Esophagus squamous epithelium (tissue), 5 donors: ENCODE measurements around the gene ITGA11. TPM values are rescaled to one million over a fixed set of nuclear protein-coding genes. Genes with fewer than 3 reads are reported as not detected.

Experiments used
- DNase-seq: peaks from one replicate; lab custom pipeline; 2025; lab: John Stamatoyannopoulos, UW
- H3K27ac ChIP-seq, 4 donors: fragments of 200-600 bp; sonication (generic); one replicate each; pipeline ENCODE4 v1.5.1; 2016 to 2019; ENCODE audit warnings: mild to moderate bottlenecking in 1 of 4
- H3K27me3 ChIP-seq, 4 donors: fragments of 200-600 bp; sonication (generic); 1 replicate in 3 of 4; 2 replicates in 1 of 4; pipeline versions ENCODE4 v1.5.1 to v1.6.0; 2017 to 2021; ENCODE audit warnings: antibody characterized with exemption in 1 of 4
- H3K36me3 ChIP-seq, 3 donors: fragments of 200-600 bp; sonication (generic); one replicate each; pipeline ENCODE4 v1.5.1; 2016 to 2019
- H3K4me1 ChIP-seq, 3 donors: fragments of 200-600 bp; sonication (generic); one replicate each; pipeline ENCODE4 v1.5.1; 2017 to 2019
- H3K4me3 ChIP-seq, 4 donors: fragments of 200-600 bp; sonication (generic); 1 replicate in 3 of 4; 2 replicates in 1 of 4; pipeline ENCODE4 v1.5.1; 2016 to 2019; ENCODE audit warnings: mild to moderate bottlenecking in 2 of 4, moderate library complexity in 1 of 4
- H3K9me3 ChIP-seq, 3 donors: fragments of 200-600 bp; sonication (generic); one replicate each; pipeline ENCODE4 v1.5.1; 2016 to 2019
- POLR2A ChIP-seq, 4 donors: fragments of 450-650 bp; IDR thresholded peaks; one replicate each; pipeline ENCODE4 v1.6.1; 2017; ENCODE audit warnings: antibody characterized with exemption in 4 of 4, mild to moderate bottlenecking in 4 of 4, moderate library complexity in 3 of 4
- WGBS, 2 donors: methylation state at CpG; one replicate each; pipeline ENCODE4 v1.1.5; 2018; 5-methylcytosine and 5-hydroxymethylcytosine counted together
- intact Hi-C: fragments of 100-400 bp; cut with DNase I; formaldehyde crosslinking; loops from one replicate; pipeline ENCODE4 v1.15.0; 2022
- total RNA-seq, 4 donors: library from RNA; depleted of rRNA; stranded (reverse); fragments of >200 nt; gene quantifications; one replicate each; pipeline ENCODE4 v1.1.0, GENCODE V29; 2016
- TF ChIP-seq, protein P1 (sequence below), 6 experiments: fragments of 450-650 bp in 4 of 6; fragments of 200-600 bp in 2 of 6; sonication (generic) in 2 of 6; IDR thresholded peaks; one replicate each; pipeline ENCODE4 v1.5.1; 2016 to 2019; ENCODE audit warnings: antibody characterized with exemption in 6 of 6, mild to moderate bottlenecking in 4 of 6, moderate library complexity in 4 of 6
- donor health status: DM: yes; HTN: yes; CAD: no.

The ITGA11 gene
- total RNA-seq, 4 donors from 2014 or later = 0.19 to 2.9 (median 0.81) TPM

DNA sequence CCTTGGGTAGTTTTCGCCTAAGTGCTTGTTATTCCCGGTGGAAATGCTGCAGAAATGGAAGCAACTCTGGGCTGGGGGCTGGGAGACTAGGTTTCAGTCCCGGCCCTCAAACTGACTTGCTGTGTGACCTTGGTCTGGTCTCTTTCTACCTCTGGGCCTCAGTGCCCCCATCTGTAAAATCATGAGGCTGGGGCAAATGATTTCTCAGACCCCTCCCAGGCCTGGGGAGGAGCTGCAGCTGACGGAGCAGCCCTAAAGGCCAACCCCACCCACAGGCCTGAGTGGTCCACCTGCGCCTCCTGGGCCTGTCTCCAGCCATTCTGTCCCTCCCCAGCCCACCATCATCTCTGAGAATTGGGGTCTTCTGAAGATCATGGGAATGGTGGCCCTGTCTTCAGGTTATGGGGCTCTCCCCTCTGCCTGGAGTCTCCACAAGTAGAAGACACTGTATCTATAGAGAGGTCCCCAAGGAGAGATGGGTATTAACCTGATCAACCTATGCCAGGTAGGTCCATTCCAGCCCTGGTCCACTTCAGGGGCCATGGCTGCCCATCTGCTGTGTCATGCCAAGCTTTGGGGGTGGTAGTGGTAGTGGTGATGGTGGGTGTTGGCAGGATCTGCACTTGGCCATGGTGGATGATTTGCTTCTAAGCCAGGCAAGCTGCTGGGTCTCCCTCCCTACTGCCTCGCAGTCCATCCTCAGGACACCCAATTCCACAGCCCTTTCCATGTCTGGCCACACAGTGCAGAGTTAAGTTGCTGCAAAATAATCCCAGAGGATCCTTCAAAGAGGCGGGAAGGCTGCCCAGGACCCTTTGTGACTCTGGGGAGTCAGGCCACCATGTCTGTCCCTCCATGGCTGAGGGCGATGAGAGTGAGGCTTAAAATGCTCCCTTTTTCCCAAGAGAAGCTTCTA, 46.0 kb downstream of the ITGA11 start:
- Histone ChIP-seq H3K36me3 (no peaks in the 10 kb centered on the region), H3K4me1 (peaks cover 0 to 5% (median 0%) of the 10 kb centered on the region in 3 donors), H3K27ac (no peak overlapping the region), H3K4me3 (no peak overlapping the region), H3K27me3 (peaks cover 0 to 44% (median 0%) of the 10 kb centered on the region in 4 donors), H3K9me3 (no peaks in the 10 kb centered on the region)
- DNase-seq = no peak
- intact Hi-C loops = loop anchor here (10.0 kb wide), 1 partner anchor 131 kb away; no protein-coding TSS in a partner anchor
- TF ChIP-seq POLR2A (IDR thresholded peaks at IDR 0.05) = no peak
- TF ChIP-seq, protein P1, sequence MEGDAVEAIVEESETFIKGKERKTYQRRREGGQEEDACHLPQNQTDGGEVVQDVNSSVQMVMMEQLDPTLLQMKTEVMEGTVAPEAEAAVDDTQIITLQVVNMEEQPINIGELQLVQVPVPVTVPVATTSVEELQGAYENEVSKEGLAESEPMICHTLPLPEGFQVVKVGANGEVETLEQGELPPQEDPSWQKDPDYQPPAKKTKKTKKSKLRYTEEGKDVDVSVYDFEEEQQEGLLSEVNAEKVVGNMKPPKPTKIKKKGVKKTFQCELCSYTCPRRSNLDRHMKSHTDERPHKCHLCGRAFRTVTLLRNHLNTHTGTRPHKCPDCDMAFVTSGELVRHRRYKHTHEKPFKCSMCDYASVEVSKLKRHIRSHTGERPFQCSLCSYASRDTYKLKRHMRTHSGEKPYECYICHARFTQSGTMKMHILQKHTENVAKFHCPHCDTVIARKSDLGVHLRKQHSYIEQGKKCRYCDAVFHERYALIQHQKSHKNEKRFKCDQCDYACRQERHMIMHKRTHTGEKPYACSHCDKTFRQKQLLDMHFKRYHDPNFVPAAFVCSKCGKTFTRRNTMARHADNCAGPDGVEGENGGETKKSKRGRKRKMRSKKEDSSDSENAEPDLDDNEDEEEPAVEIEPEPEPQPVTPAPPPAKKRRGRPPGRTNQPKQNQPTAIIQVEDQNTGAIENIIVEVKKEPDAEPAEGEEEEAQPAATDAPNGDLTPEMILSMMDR (IDR thresholded peaks at IDR 0.05) = no peak
- 80 to 97% methylated on average over 4 to 5 of the region's 8 CpGs for WGBS, 2 donors

DNA sequence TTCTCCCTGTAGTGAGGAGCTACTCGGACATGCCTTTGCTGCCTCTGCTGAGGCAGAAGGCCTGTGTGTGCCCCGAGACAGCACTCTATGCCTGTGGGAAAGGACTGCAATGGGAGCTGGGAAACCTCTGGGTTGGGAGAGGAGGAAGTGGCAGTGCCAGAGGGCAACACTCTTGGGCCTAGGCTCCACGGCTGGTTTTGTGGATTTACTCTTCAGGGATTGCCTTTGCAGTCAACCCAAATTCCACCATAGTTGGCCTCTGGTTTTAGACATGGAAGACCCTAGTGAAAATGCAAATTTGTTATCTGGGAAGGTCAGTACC, 46.8 kb downstream of the ITGA11 start:
- H3K4me3 ChIP-seq = no peak overlapping the region
- TF ChIP-seq, protein P1 (IDR thresholded peaks at IDR 0.05) = no peak
- WGBS, 2 donors = 80% methylated on average over 1 of the region's 3 CpGs; no CpG with 5 or more reads in 1 of the 2 donors
- peaks cover 0 to 37% (median 0%) of the 10 kb centered on the region in 4 donors for H3K27me3 ChIP-seq
- intact Hi-C loops = loop anchor here (10.0 kb wide), 1 partner anchor 130 kb away; no protein-coding TSS in a partner anchor
- peaks cover 0 to 5% (median 0%) of the 10 kb centered on the region in 3 donors for H3K4me1 ChIP-seq
- no peak for DNase-seq
- H3K36me3 ChIP-seq = no peaks in the 10 kb centered on the region
- peak overlapping the region in 2 of 4 donors; percentile 47 to 57 for H3K27ac ChIP-seq
- no peaks in the 10 kb centered on the region for H3K9me3 ChIP-seq

DNA sequence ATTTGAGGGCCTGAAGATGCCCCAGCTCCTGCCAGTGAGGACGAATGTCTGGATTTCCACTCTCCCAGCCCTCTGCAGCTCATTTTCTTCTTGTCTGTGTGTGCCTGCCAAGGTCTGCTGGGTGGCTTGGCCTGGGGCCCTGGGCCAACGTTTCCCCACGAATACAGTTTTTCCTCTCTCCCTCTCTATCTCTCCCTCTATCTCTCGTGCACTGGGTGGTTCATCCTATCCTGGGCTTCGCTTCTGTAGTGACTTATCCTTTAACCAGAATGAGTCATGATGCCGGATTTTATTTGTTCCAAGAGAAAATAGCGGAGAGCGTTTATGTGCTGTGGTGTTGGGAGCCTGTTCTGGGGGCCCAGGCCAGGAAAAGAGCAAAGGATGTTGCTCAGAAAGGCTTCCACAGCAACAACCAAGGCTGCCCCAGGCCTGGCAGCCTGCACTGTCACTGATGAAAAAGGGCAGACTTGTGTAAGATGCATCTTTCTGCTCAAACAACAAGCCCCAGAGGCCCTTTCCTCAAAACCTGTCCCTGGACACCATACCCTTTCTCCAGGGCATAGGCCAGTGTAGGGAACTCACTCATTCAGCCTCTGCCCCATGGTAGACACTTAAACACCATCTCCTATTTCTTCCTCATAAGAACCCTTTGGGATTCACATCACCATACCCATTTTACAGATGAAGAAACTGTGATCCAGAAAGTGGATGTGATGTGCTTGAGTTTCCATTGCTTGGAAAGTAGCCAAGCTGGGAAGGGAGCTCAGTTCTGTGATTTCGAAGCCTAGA, 47.3 kb downstream of the ITGA11 start:
- peaks cover 0 to 5% (median 0%) of the 10 kb centered on the region in 3 donors for H3K4me1 ChIP-seq
- no peak for DNase-seq
- 38 to 44% methylated on average over 5 to 6 of the region's 9 CpGs for WGBS, 2 donors
- H3K36me3 ChIP-seq = no peaks in the 10 kb centered on the region
- H3K27me3 ChIP-seq = peaks cover 0 to 31% (median 0%) of the 10 kb centered on the region in 4 donors
- no peaks in the 10 kb centered on the region for H3K9me3 ChIP-seq
- intact Hi-C loops = loop anchor here (10.0 kb wide), 1 partner anchor 130 kb away; no protein-coding TSS in a partner anchor
- TF ChIP-seq POLR2A (IDR thresholded peaks at IDR 0.05) = no peak
- TF ChIP-seq, protein P1 (IDR thresholded peaks at IDR 0.05) = no peak
- H3K27ac ChIP-seq = peak overlapping the region in 3 of 4 donors; percentile 45 to 57 (median 47)
- H3K4me3 ChIP-seq = no peak overlapping the region

DNA sequence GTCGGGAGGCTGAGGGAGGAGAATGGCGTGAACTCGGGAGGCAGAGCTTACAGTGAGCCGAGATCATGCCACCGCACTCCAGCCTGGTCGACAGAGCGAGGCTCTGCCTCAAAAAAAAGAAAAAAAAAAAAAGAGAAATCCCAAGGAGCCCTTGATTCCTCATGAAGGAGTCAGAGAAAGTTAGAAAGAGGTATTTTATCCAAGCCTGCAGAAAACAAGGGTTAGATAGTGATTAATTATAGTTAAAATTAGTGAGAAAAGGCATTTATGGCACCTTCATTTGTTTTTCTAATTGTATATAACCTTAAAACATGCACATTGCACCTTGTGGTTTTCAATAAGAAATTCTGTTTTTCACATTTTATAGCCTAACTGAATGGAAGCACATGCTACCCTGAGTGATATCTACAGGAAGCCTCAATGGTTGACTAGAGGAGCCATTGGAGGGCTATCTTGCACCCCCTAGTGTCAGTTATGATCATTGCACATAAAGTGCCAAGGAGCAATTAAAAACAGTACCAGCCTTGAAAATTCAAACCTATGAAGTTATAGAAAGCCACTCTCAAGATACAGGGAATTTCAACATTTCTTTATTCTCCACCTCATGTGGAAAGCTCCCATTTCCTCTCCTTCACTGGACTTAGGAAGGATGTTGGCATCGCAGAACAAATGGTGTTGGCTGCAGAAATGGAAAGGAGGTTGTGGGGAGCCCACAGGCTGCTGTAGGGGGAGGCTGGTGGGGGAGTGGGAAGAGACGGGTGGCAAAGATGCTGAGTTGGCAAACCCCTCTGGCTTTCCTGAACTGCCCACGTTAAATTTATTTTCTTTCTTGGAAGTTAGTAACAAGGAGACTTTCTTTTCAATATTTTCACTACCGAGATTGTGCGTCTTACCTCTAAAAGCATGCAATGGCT, 48.5 kb downstream of the ITGA11 start:
- Histone ChIP-seq H3K4me1 (peaks cover 0 to 5% (median 0%) of the 10 kb centered on the region in 3 donors), H3K27ac (no peak overlapping the region), H3K27me3 (peaks cover 0 to 19% (median 0%) of the 10 kb centered on the region in 4 donors), H3K9me3 (no peaks in the 10 kb centered on the region), H3K36me3 (no peaks in the 10 kb centered on the region), H3K4me3 (no peak overlapping the region)
- 76 to 78% methylated on average over 9 to 10 of the region's 12 CpGs for WGBS, 2 donors
- no peak for TF ChIP-seq POLR2A (IDR thresholded peaks at IDR 0.05)
- TF ChIP-seq, protein P1 (IDR thresholded peaks at IDR 0.05) = peak in 5 of 6 experiments; percentile 53 to 75 (median 72)
- intact Hi-C loops = loop anchor here (10.0 kb wide), 1 partner anchor 129 kb away; no protein-coding TSS in a partner anchor
- DNase-seq = no peak
